Mesendoderm (in vitro differentiated cells): ENCODE data around the gene SCFD1.
A peak's percentile ranks its signal among the peaks of the same experiment; 100 is the strongest.

Experiments used
- DNase-seq: peaks from one replicate; pipeline ENCODE4 v3.0.0; 2013
- H2AK5ac ChIP-seq: 2 replicates; pipeline ENCODE4 v1.6.1; 2013; ENCODE audit warnings: low read length, inconsistent platforms
- H2BK120ac ChIP-seq: 2 replicates; pipeline ENCODE4 v1.6.1; 2013; ENCODE audit warnings: low read depth, mild to moderate bottlenecking, low read length, moderate library complexity, mixed read lengths
- H2BK15ac ChIP-seq: replicated peaks from 2 replicates; pipeline ENCODE4 v1.6.1; 2013; ENCODE audit warnings: low read depth, mild to moderate bottlenecking, moderate library complexity
- H2BK5ac ChIP-seq: 2 replicates; pipeline ENCODE4 v1.6.1; 2013; ENCODE audit warnings: low read length, inconsistent platforms
- H3K18ac ChIP-seq: 2 replicates; pipeline ENCODE4 v1.6.1; 2013; ENCODE audit warnings: mild to moderate bottlenecking, low read length, mixed read lengths
- H3K23ac ChIP-seq: one replicate; pipeline ENCODE4 v1.6.1; 2013; ENCODE audit warnings: low read length
- H3K27ac ChIP-seq: 2 replicates; pipeline ENCODE4 v1.5.1; 2013; ENCODE audit warnings: low read depth, mild to moderate bottlenecking, inconsistent platforms, low read length, moderate library complexity
- H3K27me3 ChIP-seq: 2 replicates; pipeline ENCODE4 v1.6.1; 2013; ENCODE audit warnings: low read length, control low read depth, mild to moderate bottlenecking, inconsistent platforms; ENCODE audit not compliant: insufficient read depth, poor library complexity
- H3K36me3 ChIP-seq: 2 replicates; pipeline ENCODE4 v1.6.1; 2013; ENCODE audit warnings: low read length, inconsistent platforms; ENCODE audit not compliant: control insufficient read depth, insufficient read depth
- H3K4ac ChIP-seq: one replicate; pipeline ENCODE4 v1.6.1; 2013; ENCODE audit warnings: low read depth, mild to moderate bottlenecking, low read length, moderate library complexity
- H3K4me1 ChIP-seq: 2 replicates; pipeline ENCODE4 v1.6.1; 2013; ENCODE audit warnings: low read depth, low read length, inconsistent platforms; ENCODE audit not compliant: control insufficient read depth
- H3K4me2 ChIP-seq: 2 replicates; pipeline ENCODE4 v1.6.1; 2013; ENCODE audit warnings: low read length
- H3K4me3 ChIP-seq: 2 replicates; pipeline ENCODE4 v1.5.1; 2013; ENCODE audit warnings: mild to moderate bottlenecking, low read length
- H3K56ac ChIP-seq: one replicate; pipeline ENCODE4 v1.6.1; 2013; ENCODE audit warnings: low read length
- H3K79me1 ChIP-seq: 2 replicates; pipeline ENCODE4 v1.6.1; 2013; ENCODE audit warnings: low read length, inconsistent platforms
- H3K79me2 ChIP-seq: 2 replicates; pipeline ENCODE4 v1.6.1; 2013; ENCODE audit warnings: mild to moderate bottlenecking, low read length; ENCODE audit not compliant: control insufficient read depth, insufficient read depth
- H3K9ac ChIP-seq: 2 replicates; pipeline ENCODE4 v1.6.1; 2013; ENCODE audit warnings: low read length, inconsistent platforms
- H4K5ac ChIP-seq: one replicate; pipeline ENCODE4 v1.6.1; 2013; ENCODE audit warnings: low read length
- H4K8ac ChIP-seq: one replicate; pipeline ENCODE4 v1.6.1; 2013; ENCODE audit warnings: low read depth, mild to moderate bottlenecking, control low read depth, low read length, moderate library complexity
- WGBS: extraction: QIAGEN DNeasy Blood & Tissue Kit; methylation state at CpG from one replicate; pipeline ENCODE4 v1.1.7; 2013; ENCODE audit warnings: low lambda C conversion rate, missing lambda C conversion rate; ENCODE audit not compliant: insufficient coverage; ENCODE audit errors: extremely low coverage; 5-methylcytosine and 5-hydroxymethylcytosine counted together

Gene SCFD1

DNA sequence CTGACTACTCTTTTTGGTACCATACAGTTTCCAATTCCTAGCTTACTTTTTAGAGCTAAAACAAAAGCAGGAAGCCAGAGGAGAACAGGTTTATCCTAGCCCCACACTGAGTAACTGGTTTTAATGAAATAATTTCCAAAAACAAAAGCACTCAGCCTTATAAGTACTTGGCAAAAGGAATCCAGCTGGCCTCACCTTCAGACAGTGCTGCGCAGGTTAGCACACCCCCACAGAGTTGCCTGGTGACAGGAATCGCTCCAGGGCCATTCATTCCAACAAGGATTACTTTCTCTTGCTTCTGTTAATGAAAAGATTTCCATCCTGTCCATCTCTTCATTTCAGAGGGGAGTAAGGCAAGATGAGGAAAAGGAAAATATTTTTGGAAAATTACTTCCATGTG, 84.6 kb downstream of the SCFD1 start:
- Histone ChIP-seq H3K4me1 (no peaks in the 10 kb centered on the region), H3K23ac (no peak overlapping the region), H3K27ac (no peak overlapping the region), H3K27me3 (no peaks in the 10 kb centered on the region), H3K79me2 (no peaks in the 10 kb centered on the region), H2AK5ac (no peak overlapping the region), H3K4me2 (no peak overlapping the region), H3K36me3 (no peaks in the 10 kb centered on the region), H3K56ac (no peak overlapping the region), H3K4me3 (no peak overlapping the region), H4K5ac (no peak overlapping the region), H2BK120ac (no peak overlapping the region), H3K79me1 (no peaks in the 10 kb centered on the region), H4K8ac (no peak overlapping the region), H3K18ac (no peak overlapping the region), H3K4ac (no peak overlapping the region), H2BK5ac (no peak overlapping the region), H3K9ac (no peak overlapping the region), H2BK15ac (no peak overlapping the region)
- DNase-seq: no peak
- no CpG with 5 or more reads among the region's 2 CpGs for WGBS

DNA sequence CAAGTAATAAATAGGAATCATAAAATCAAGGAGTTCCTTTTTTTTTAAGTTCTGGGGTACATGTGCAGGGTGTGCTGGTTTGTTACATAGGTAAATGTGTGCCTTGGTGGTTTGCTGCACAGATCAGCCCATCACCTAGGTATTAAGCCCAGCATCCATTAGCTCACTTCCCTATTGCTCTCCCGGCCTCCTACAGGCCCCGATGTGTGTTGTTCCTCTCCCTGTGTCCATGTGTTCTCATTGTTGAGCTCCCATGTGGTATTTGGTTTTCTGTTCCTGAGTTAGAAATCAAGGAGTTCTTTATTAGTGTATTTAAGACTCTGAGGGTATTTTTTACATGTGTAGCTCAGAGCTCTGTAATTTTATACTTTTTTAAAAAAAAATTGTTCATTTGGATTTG, 86.0 kb downstream of the SCFD1 start:
- no peak overlapping the region for H3K9ac ChIP-seq
- H3K79me1 ChIP-seq: no peaks in the 10 kb centered on the region
- H3K4me2 ChIP-seq: no peak overlapping the region
- H3K36me3 ChIP-seq: no peaks in the 10 kb centered on the region
- no peaks in the 10 kb centered on the region for H3K79me2 ChIP-seq
- no peak overlapping the region for H3K4ac ChIP-seq
- H3K4me1 ChIP-seq: no peaks in the 10 kb centered on the region
- H2BK5ac ChIP-seq: no peak overlapping the region
- H2BK15ac ChIP-seq: no peak overlapping the region
- DNase-seq: peak; percentile 58
- no peak overlapping the region for H3K18ac ChIP-seq
- H3K23ac ChIP-seq: no peak overlapping the region
- H2BK120ac ChIP-seq: no peak overlapping the region
- H3K56ac ChIP-seq: no peak overlapping the region
- H3K27me3 ChIP-seq: no peaks in the 10 kb centered on the region
- no peak overlapping the region for H3K4me3 ChIP-seq
- H3K27ac ChIP-seq: no peak overlapping the region
- H2AK5ac ChIP-seq: no peak overlapping the region
- no CpG with 5 or more reads among the region's 2 CpGs for WGBS
- no peak overlapping the region for H4K8ac ChIP-seq
- H4K5ac ChIP-seq: no peak overlapping the region

DNA sequence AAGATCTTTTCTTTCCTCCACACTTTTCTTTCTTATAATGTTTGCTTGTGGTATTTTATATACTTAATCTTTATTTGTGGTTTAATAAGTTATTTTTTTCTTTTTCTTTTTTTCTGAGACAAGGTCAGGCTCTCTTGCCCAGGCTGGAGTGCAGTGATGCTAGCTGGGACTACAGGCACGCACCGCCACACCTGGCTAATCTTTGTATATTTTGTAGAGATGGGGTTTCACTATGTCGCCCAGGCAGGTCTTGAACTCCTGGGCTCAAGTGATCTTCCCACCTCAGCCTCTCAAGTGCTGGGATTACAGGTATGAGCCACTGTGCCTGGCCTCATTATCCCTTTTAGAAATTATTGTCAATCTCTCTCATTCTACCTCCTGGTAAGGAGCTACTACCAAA, 87.1 kb downstream of the SCFD1 start:
- no CpG with 5 or more reads among the region's 3 CpGs for whole genome bisulfite sequencing
- no peak overlapping the region for H3K4me3 ChIP-seq
- H2BK15ac ChIP-seq: no peak overlapping the region
- H3K79me2 ChIP-seq: no peaks in the 10 kb centered on the region
- H3K4me2 ChIP-seq: no peak overlapping the region
- H3K9ac ChIP-seq: no peak overlapping the region
- no peak for DNase-seq
- no peak overlapping the region for H4K5ac ChIP-seq
- H3K4me1 ChIP-seq: no peaks in the 10 kb centered on the region
- H3K27ac ChIP-seq: no peak overlapping the region
- H4K8ac ChIP-seq: no peak overlapping the region
- H2BK5ac ChIP-seq: no peak overlapping the region
- H3K23ac ChIP-seq: no peak overlapping the region
- no peaks in the 10 kb centered on the region for H3K27me3 ChIP-seq
- H3K36me3 ChIP-seq: no peaks in the 10 kb centered on the region
- no peak overlapping the region for H2BK120ac ChIP-seq
- no peak overlapping the region for H3K4ac ChIP-seq
- H3K79me1 ChIP-seq: no peaks in the 10 kb centered on the region
- no peak overlapping the region for H2AK5ac ChIP-seq
- H3K18ac ChIP-seq: no peak overlapping the region
- H3K56ac ChIP-seq: no peak overlapping the region

DNA sequence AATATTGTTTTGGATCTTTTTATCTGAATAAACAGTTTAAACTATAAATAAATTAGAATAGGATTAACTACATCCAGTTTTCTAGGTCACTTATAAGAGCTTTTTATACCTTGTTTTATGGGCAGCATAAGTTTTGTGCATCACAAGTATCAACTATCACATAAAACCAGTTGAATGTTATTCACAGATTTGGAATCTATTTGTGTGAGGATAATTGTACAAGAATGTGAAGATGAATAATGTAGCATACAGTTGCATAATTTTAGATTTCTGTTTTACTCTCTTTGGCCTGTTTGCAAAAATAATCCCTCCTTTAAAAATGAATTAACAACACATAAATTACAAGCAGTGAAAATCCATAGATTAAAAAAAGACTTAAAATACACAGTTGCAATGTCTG, 88.8 kb downstream of the SCFD1 start:
- Histone ChIP-seq H3K4me2 (no peak overlapping the region), H3K79me1 (no peaks in the 10 kb centered on the region)

DNA sequence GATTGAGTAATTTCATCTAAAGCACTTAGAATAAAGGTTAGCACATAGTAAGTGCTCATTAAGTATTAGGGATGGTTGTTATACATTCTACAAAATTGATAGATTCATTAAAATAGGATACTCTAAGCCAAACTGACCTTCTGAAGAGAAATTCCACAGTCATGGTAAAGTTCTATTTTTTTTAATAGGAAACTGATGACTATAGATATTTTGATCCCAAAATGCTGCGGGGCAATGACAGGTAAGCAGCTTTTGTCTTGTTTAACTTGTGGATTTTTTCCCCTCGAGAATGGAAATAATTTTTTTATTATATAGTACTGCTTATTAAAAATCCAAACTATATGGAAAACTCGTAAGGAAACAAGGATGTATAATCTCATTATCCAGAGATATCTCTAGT, 97.0 kb downstream of the SCFD1 start:
- no peak overlapping the region for H3K27ac ChIP-seq
- H3K9ac ChIP-seq: no peak overlapping the region
- no peaks in the 10 kb centered on the region for H3K79me1 ChIP-seq
- no peak overlapping the region for H3K23ac ChIP-seq
- H3K18ac ChIP-seq: no peak overlapping the region
- no peak overlapping the region for H2BK5ac ChIP-seq
- no peak overlapping the region for H2BK120ac ChIP-seq
- no peaks in the 10 kb centered on the region for H3K79me2 ChIP-seq
- no peak overlapping the region for H3K4ac ChIP-seq
- no CpG with 5 or more reads among the region's 3 CpGs for WGBS
- H4K5ac ChIP-seq: no peak overlapping the region
- no peak overlapping the region for H3K56ac ChIP-seq
- H3K27me3 ChIP-seq: no peaks in the 10 kb centered on the region
- DNase-seq: no peak
- H2BK15ac ChIP-seq: no peak overlapping the region
- H4K8ac ChIP-seq: no peak overlapping the region
- no peaks in the 10 kb centered on the region for H3K36me3 ChIP-seq
- no peak overlapping the region for H2AK5ac ChIP-seq
- H3K4me2 ChIP-seq: no peak overlapping the region
- H3K4me3 ChIP-seq: no peak overlapping the region
- no peaks in the 10 kb centered on the region for H3K4me1 ChIP-seq

More for the DNA sequence above, 88.8 kb downstream of the SCFD1 start:
- Histone ChIP-seq H3K27me3 (no peaks in the 10 kb centered on the region), H3K79me2 (no peaks in the 10 kb centered on the region), H3K23ac (no peak overlapping the region), H3K18ac (no peak overlapping the region), H3K56ac (no peak overlapping the region), H2BK120ac (no peak overlapping the region), H3K4me1 (no peaks in the 10 kb centered on the region), H4K8ac (no peak overlapping the region), H3K36me3 (no peaks in the 10 kb centered on the region), H2BK15ac (no peak overlapping the region), H3K9ac (no peak overlapping the region), H3K27ac (no peak overlapping the region), H3K4me3 (no peak overlapping the region), H2AK5ac (no peak overlapping the region), H3K4ac (no peak overlapping the region), H4K5ac (no peak overlapping the region), H2BK5ac (no peak overlapping the region)
- DNase-seq: no peak

DNA sequence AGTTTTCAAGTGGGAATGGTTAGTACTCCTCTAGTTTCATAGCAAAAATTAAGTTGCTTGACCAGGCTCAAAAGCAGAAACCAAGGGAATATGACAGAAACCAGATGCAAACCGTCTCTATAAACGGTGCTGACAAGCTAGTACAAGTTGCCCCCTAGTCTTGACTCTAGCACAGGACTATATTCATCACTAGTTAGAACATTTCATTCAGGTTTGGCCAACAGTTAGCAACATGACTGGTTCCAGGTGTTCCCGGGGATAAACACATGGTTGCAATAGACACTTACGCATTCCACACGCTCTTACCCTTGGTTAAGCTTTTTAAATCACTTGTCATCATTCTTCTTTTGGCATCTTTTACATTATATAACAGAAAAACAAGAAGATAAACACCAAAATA, 103.6 kb downstream of the SCFD1 start:
- no peak overlapping the region for H3K4ac ChIP-seq
- H3K23ac ChIP-seq: no peak overlapping the region
- no peak overlapping the region for H3K18ac ChIP-seq
- no peak overlapping the region for H4K5ac ChIP-seq
- H3K4me2 ChIP-seq: no peak overlapping the region
- WGBS: no CpG with 5 or more reads among the region's 5 CpGs
- no peak overlapping the region for H2BK15ac ChIP-seq
- H3K27ac ChIP-seq: no peak overlapping the region
- DNase-seq: no peak
- H2BK5ac ChIP-seq: no peak overlapping the region
- no peaks in the 10 kb centered on the region for H3K79me1 ChIP-seq
- no peak overlapping the region for H2BK120ac ChIP-seq
- no peaks in the 10 kb centered on the region for H3K27me3 ChIP-seq
- no peaks in the 10 kb centered on the region for H3K4me1 ChIP-seq
- H3K79me2 ChIP-seq: no peaks in the 10 kb centered on the region
- H3K4me3 ChIP-seq: no peak overlapping the region
- H3K9ac ChIP-seq: no peak overlapping the region
- no peak overlapping the region for H4K8ac ChIP-seq
- no peak overlapping the region for H3K56ac ChIP-seq
- no peaks in the 10 kb centered on the region for H3K36me3 ChIP-seq
- no peak overlapping the region for H2AK5ac ChIP-seq
